Activated CD8-positive, alpha-beta memory T cell treated with anti-CD3 and anti-CD28 coated beads, Interleukin-2, amount 10 ng/mL, durations not matched to agents 7 days and 5 days (primary cell): ENCODE measurements around the gene OST4. TPM values are rescaled to one million over a fixed set of nuclear protein-coding genes. Genes with fewer than 3 reads are reported as not detected.

Experiments used
- ATAC-seq: fragments of 150-1000 bp; cut with Tn5 transposase; one replicate; pipeline ENCODE4 v1.10.0; 2021; ENCODE audit warnings: moderate library complexity
- CTCF ChIA-PET: fragments of 350-600 bp; sonication (Branson Sonifier 250); formaldehyde crosslinking; loops from one replicate; lab custom pipeline; 2021; ENCODE audit warnings: antibody characterized with exemption; lab: Charles Lee
- DNase-seq: peaks from one replicate; pipeline ENCODE4 v3.0.0-alpha.2; 2020
- H3K27ac Mint-ChIP-seq: one replicate; pipeline ENCODE4 v1.8.0; 2021; ENCODE audit warnings: mild to moderate bottlenecking, mixed read lengths
- H3K27me3 Mint-ChIP-seq: one replicate; pipeline ENCODE4 v1.8.0; 2021; ENCODE audit warnings: mixed read lengths
- H3K36me3 Mint-ChIP-seq: one replicate; pipeline ENCODE4 v1.8.0; 2021; ENCODE audit warnings: mild to moderate bottlenecking, mixed read lengths
- H3K4me1 Mint-ChIP-seq: one replicate; pipeline ENCODE4 v1.8.0; 2021; ENCODE audit warnings: mixed read lengths
- H3K4me3 Mint-ChIP-seq: one replicate; pipeline ENCODE4 v1.8.0; 2021; ENCODE audit warnings: mild to moderate bottlenecking, moderate library complexity, mixed read lengths
- H3K9me3 Mint-ChIP-seq: one replicate; pipeline ENCODE4 v1.8.0; 2022; ENCODE audit warnings: low read depth, mixed read lengths
- total RNA-seq, 2 experiments: library from RNA; stranded (reverse); gene quantifications; one replicate each; pipeline ENCODE4 v1.2.3, GENCODE V29; 2021

Gene OST4
- total RNA-seq, 2 experiments from 2014 or later: 248 to 318 TPM

- Mint-ChIP-seq H3K27ac (peak overlapping the region; percentile 93), H3K4me1 (peaks cover 63% of the 10 kb centered on the region), H3K36me3 (peaks cover 18% of the 10 kb centered on the region), H3K4me3 (peak overlapping the region; percentile 99), H3K27me3 (no peaks in the 10 kb centered on the region), H3K9me3 (no peaks in the 10 kb centered on the region)
- ATAC-seq (no peak), DNase-seq (no peak)
- CTCF ChIA-PET: interaction anchor here (1.2 to 5.9 kb wide), 10 partner anchors 8 to 233 kb away, joined by 3 to 45 read pairs (median 6); partner anchors contain the start of genes ABHD1, AGBL5 and KHK
Measured at GRCh38 chr2:27070653-27071276, 689 bp downstream of the OST4 start.

- H3K9me3 Mint-ChIP-seq: no peaks in the 10 kb centered on the region
Measured at GRCh38 chr2:27069961-27070618, 1.4 kb downstream of the OST4 start.

GRCh38 chr2:27069436-27069835 is 2.0 kb downstream of the OST4 start:
- H3K27ac Mint-ChIP-seq: peak overlapping the region; percentile 93
- peak overlapping the region; percentile 9 for H3K4me3 Mint-ChIP-seq
- no peak for ATAC-seq
- H3K36me3 Mint-ChIP-seq: peaks cover 26% of the 10 kb centered on the region
- H3K9me3 Mint-ChIP-seq: no peaks in the 10 kb centered on the region
- H3K4me1 Mint-ChIP-seq: peaks cover 56% of the 10 kb centered on the region
- CTCF ChIA-PET: no interaction called here
- no peaks in the 10 kb centered on the region for H3K27me3 Mint-ChIP-seq
- DNase-seq: no peak

More at GRCh38 chr2:27069961-27070618, 1.4 kb downstream of the OST4 start:
- DNase-seq: no peak
- Mint-ChIP-seq H3K4me3 (peak overlapping the region; percentile 99), H3K27ac (peak overlapping the region; percentile 93), H3K36me3 (peaks cover 22% of the 10 kb centered on the region), H3K4me1 (peaks cover 62% of the 10 kb centered on the region), H3K27me3 (no peaks in the 10 kb centered on the region)
- ATAC-seq: no peak
- CTCF ChIA-PET: interaction anchor here (1.3 to 5.9 kb wide), 2 partner anchors 19 to 53 kb away, joined by 3 to 45 read pairs; partner anchors contain the start of genes ABHD1 and AGBL5

GRCh38 chr2:27067385-27067784 is 4.1 kb downstream of the OST4 start:
- no peak overlapping the region for H3K27ac Mint-ChIP-seq
- ATAC-seq: no peak
- H3K9me3 Mint-ChIP-seq: no peaks in the 10 kb centered on the region
- no peaks in the 10 kb centered on the region for H3K27me3 Mint-ChIP-seq
- no peak overlapping the region for H3K4me3 Mint-ChIP-seq
- CTCF ChIA-PET: interaction anchor here (1.4 kb wide), 1 partner anchor 16 kb away, joined by 3 read pairs; the partner anchor contains the start of gene AGBL5
- H3K36me3 Mint-ChIP-seq: peaks cover 34% of the 10 kb centered on the region
- peaks cover 41% of the 10 kb centered on the region for H3K4me1 Mint-ChIP-seq
- no peak for DNase-seq

- Mint-ChIP-seq H3K27ac (no peak overlapping the region), H3K9me3 (no peaks in the 10 kb centered on the region), H3K4me1 (peaks cover 25% of the 10 kb centered on the region), H3K4me3 (no peak overlapping the region), H3K27me3 (no peaks in the 10 kb centered on the region), H3K36me3 (peaks cover 37% of the 10 kb centered on the region)
- CTCF ChIA-PET: interaction anchor here (1.0 to 1.6 kb wide), 4 partner anchors 12 to 238 kb away, joined by 3 to 5 read pairs (median 4); partner anchors contain the start of gene AGBL5
- DNase-seq (no peak), ATAC-seq (no peak)
Measured at GRCh38 chr2:27065128-27065527, 6.3 kb downstream of the OST4 start.

- no peaks in the 10 kb centered on the region for H3K9me3 Mint-ChIP-seq
- H3K27ac Mint-ChIP-seq: no peak overlapping the region
- peaks cover 2% of the 10 kb centered on the region for H3K4me1 Mint-ChIP-seq
- CTCF ChIA-PET: interaction anchor here (0.6 to 2.3 kb wide), 5 partner anchors 11 to 230 kb away, joined by 3 to 7 read pairs (median 4); partner anchors contain the start of gene OST4
- no peak for DNase-seq
- H3K4me3 Mint-ChIP-seq: no peak overlapping the region
- ATAC-seq: no peak
- H3K27me3 Mint-ChIP-seq: no peaks in the 10 kb centered on the region
- peaks cover 24% of the 10 kb centered on the region for H3K36me3 Mint-ChIP-seq
Measured at GRCh38 chr2:27060323-27060722, 11.1 kb downstream of the OST4 start.

- H3K36me3 Mint-ChIP-seq: peaks cover 19% of the 10 kb centered on the region
- H3K27ac Mint-ChIP-seq: no peak overlapping the region
- DNase-seq: no peak
- no peak overlapping the region for H3K4me3 Mint-ChIP-seq
- ATAC-seq: no peak
- H3K27me3 Mint-ChIP-seq: no peaks in the 10 kb centered on the region
- CTCF ChIA-PET: interaction anchor here (0.6 to 2.3 kb wide), 3 partner anchors 12 to 287 kb away, joined by 3 to 7 read pairs (median 4); partner anchors contain the start of gene OST4
- no peaks in the 10 kb centered on the region for H3K9me3 Mint-ChIP-seq
- no peaks in the 10 kb centered on the region for H3K4me1 Mint-ChIP-seq
Measured at GRCh38 chr2:27059141-27059820, 12.2 kb downstream of the OST4 start.

- Mint-ChIP-seq H3K36me3 (peaks cover 20% of the 10 kb centered on the region), H3K4me3 (no peak overlapping the region), H3K27me3 (no peaks in the 10 kb centered on the region), H3K9me3 (no peaks in the 10 kb centered on the region), H3K4me1 (no peaks in the 10 kb centered on the region), H3K27ac (no peak overlapping the region)
- ATAC-seq (no peak), DNase-seq (no peak)
- CTCF ChIA-PET: interaction anchor here (2.3 kb wide), 1 partner anchor 13 kb away, joined by 7 read pairs; the partner anchor contains the start of gene OST4
Measured at GRCh38 chr2:27058210-27058609, 13.2 kb downstream of the OST4 start.

GRCh38 chr2:27057184-27057583 is 14.3 kb downstream of the OST4 start:
- Mint-ChIP-seq H3K36me3 (peaks cover 14% of the 10 kb centered on the region), H3K4me1 (peaks cover 6% of the 10 kb centered on the region), H3K27me3 (no peaks in the 10 kb centered on the region), H3K27ac (no peak overlapping the region), H3K4me3 (no peak overlapping the region), H3K9me3 (no peaks in the 10 kb centered on the region)
- no peak for ATAC-seq
- CTCF ChIA-PET: interaction anchor here (1.2 kb wide), 1 partner anchor 223 kb away, joined by 3 read pairs; no protein-coding TSS in a partner anchor
- DNase-seq: no peak

GRCh38 chr2:27054721-27055120 is 16.7 kb downstream of the OST4 start:
- ATAC-seq (no peak), DNase-seq (no peak)
- Mint-ChIP-seq H3K9me3 (no peaks in the 10 kb centered on the region), H3K36me3 (peaks cover 18% of the 10 kb centered on the region), H3K27ac (no peak overlapping the region), H3K4me3 (no peak overlapping the region), H3K4me1 (peaks cover 14% of the 10 kb centered on the region), H3K27me3 (peaks cover 6% of the 10 kb centered on the region)
- CTCF ChIA-PET: interaction anchor here (1.4 kb wide), 1 partner anchor 38 kb away, joined by 3 read pairs; no protein-coding TSS in a partner anchor

GRCh38 chr2:27053776-27054175 is 17.7 kb downstream of the OST4 start:
- Mint-ChIP-seq H3K27ac (no peak overlapping the region), H3K27me3 (peaks cover 6% of the 10 kb centered on the region), H3K4me1 (peaks cover 17% of the 10 kb centered on the region), H3K9me3 (no peaks in the 10 kb centered on the region), H3K36me3 (peaks cover 14% of the 10 kb centered on the region), H3K4me3 (no peak overlapping the region)
- ATAC-seq (no peak), DNase-seq (no peak)
- CTCF ChIA-PET: interaction anchor here (1.4 kb wide), 1 partner anchor 11 kb away, joined by 5 read pairs; no protein-coding TSS in a partner anchor

- H3K4me3 Mint-ChIP-seq: no peak overlapping the region
- CTCF ChIA-PET: interaction anchor here (1.4 to 4.4 kb wide), 3 partner anchors 11 to 33 kb away, joined by 5 to 45 read pairs (median 40); partner anchors contain the start of genes KHK and OST4
- peaks cover 6% of the 10 kb centered on the region for H3K27me3 Mint-ChIP-seq
- H3K36me3 Mint-ChIP-seq: peaks cover 14% of the 10 kb centered on the region
- peaks cover 17% of the 10 kb centered on the region for H3K4me1 Mint-ChIP-seq
- no peak overlapping the region for H3K27ac Mint-ChIP-seq
- ATAC-seq: no peak
- no peaks in the 10 kb centered on the region for H3K9me3 Mint-ChIP-seq
- no peak for DNase-seq
Measured at GRCh38 chr2:27053321-27053720, 18.1 kb downstream of the OST4 start.
